Neuronal stem cell (in vitro differentiated cells): ENCODE measurements around the gene INPP5J.

Experiments
- DNase-seq: peaks from one replicate; pipeline ENCODE4 v3.0.0-alpha.2; 2013; ENCODE audit warnings: low spot score
- H2AFZ ChIP-seq: one replicate; pipeline ENCODE4 v1.6.1; 2013; ENCODE audit warnings: mild to moderate bottlenecking, low read length, inconsistent platforms
- H2AK5ac ChIP-seq: 2 replicates; pipeline ENCODE4 v1.6.1; 2013; ENCODE audit warnings: low read depth, mild to moderate bottlenecking, inconsistent platforms, low read length, moderate library complexity, mixed read lengths
- H2BK120ac ChIP-seq: 2 replicates; pipeline ENCODE4 v1.6.1; 2013; ENCODE audit warnings: low read depth, mild to moderate bottlenecking, inconsistent platforms, low read length, moderate library complexity, mixed read lengths
- H2BK12ac ChIP-seq: one replicate; pipeline ENCODE4 v1.6.1; 2013; ENCODE audit warnings: low read length, inconsistent platforms
- H2BK15ac ChIP-seq: 2 replicates; pipeline ENCODE4 v1.6.1; 2013; ENCODE audit warnings: mild to moderate bottlenecking, low read length, inconsistent platforms, mixed read lengths
- H2BK5ac ChIP-seq: one replicate; pipeline ENCODE4 v1.6.1; 2013; ENCODE audit warnings: inconsistent platforms, mild to moderate bottlenecking, low read length, moderate library complexity
- H3K14ac ChIP-seq: one replicate; pipeline ENCODE4 v1.6.1; 2013; ENCODE audit warnings: low read length, inconsistent platforms
- H3K18ac ChIP-seq: 2 replicates; pipeline ENCODE4 v1.6.1; 2013; ENCODE audit warnings: low read length, inconsistent platforms
- H3K23ac ChIP-seq: 2 replicates; pipeline ENCODE4 v1.6.1; 2013; ENCODE audit warnings: low read depth, mild to moderate bottlenecking, mixed read lengths, low read length, inconsistent platforms; ENCODE audit not compliant: poor library complexity
- H3K27ac ChIP-seq: replicated peaks from 3 replicates; pipeline ENCODE4 v1.5.1; 2013; ENCODE audit warnings: low read length, inconsistent platforms
- H3K27me3 ChIP-seq, 3 experiments: 2 replicates each; pipeline ENCODE4 v1.6.1; 2013; ENCODE audit warnings: low read length in 3 of 3, mild to moderate bottlenecking in 2 of 3, inconsistent platforms in 1 of 3, low read depth in 1 of 3, mixed read lengths in 1 of 3, moderate library complexity in 1 of 3; ENCODE audit not compliant: control insufficient read depth in 3 of 3, insufficient read depth in 3 of 3
- H3K36me3 ChIP-seq, 2 donors: replicated peaks in 1 of 2; 2 replicates each; pipeline ENCODE4 v1.6.1; 2013; ENCODE audit warnings: low read length in 2 of 2; ENCODE audit not compliant: control insufficient read depth in 2 of 2, insufficient read depth in 2 of 2
- H3K4ac ChIP-seq: 2 replicates; pipeline ENCODE4 v1.6.1; 2013; ENCODE audit warnings: inconsistent platforms, mild to moderate bottlenecking, low read length, moderate library complexity
- H3K4me1 ChIP-seq, 2 donors: 1 replicate in 1 of 2; 2 replicates in 1 of 2; pipeline ENCODE4 v1.6.1; 2013; ENCODE audit warnings: low read length in 2 of 2, low read depth in 1 of 2; ENCODE audit not compliant: control insufficient read depth in 2 of 2, insufficient read depth in 1 of 2
- H3K4me2 ChIP-seq: one replicate; pipeline ENCODE4 v1.6.1; 2013; ENCODE audit warnings: mild to moderate bottlenecking, low read length, inconsistent platforms; ENCODE audit not compliant: insufficient read depth, poor library complexity, severe bottlenecking
- H3K4me3 ChIP-seq, 2 donors: 2 replicates each; pipeline ENCODE4 v1.5.1; 2013; ENCODE audit warnings: low read length in 2 of 2, mild to moderate bottlenecking in 2 of 2, inconsistent platforms in 1 of 2, moderate library complexity in 1 of 2
- H3K79me1 ChIP-seq: one replicate; pipeline ENCODE4 v1.6.1; 2013; ENCODE audit warnings: low read depth, mild to moderate bottlenecking, inconsistent platforms, low read length, moderate library complexity
- H3K9ac ChIP-seq: one replicate; pipeline ENCODE4 v1.6.1; 2013; ENCODE audit warnings: mild to moderate bottlenecking, low read depth, low read length, inconsistent platforms; ENCODE audit not compliant: poor library complexity
- H3K9me3 ChIP-seq, 2 donors: replicated peaks in 1 of 2; 2 replicates each; pipeline versions ENCODE3 to v1.6.1; 2013; ENCODE audit warnings: low read length in 2 of 2, mild to moderate bottlenecking in 2 of 2, inconsistent platforms in 1 of 2, low read depth in 1 of 2, mixed read lengths in 1 of 2, moderate library complexity in 1 of 2; ENCODE audit not compliant: control insufficient read depth in 2 of 2, insufficient read depth in 1 of 2
- H4K8ac ChIP-seq: one replicate; pipeline ENCODE4 v1.6.1; 2013; ENCODE audit warnings: low read depth, mild to moderate bottlenecking, inconsistent platforms, low read length, moderate library complexity
- H4K91ac ChIP-seq: one replicate; pipeline ENCODE4 v1.6.1; 2013; ENCODE audit warnings: low read length, low read depth, mild to moderate bottlenecking, inconsistent platforms; ENCODE audit not compliant: poor library complexity
- WGBS, 2 donors: extraction: QIAGEN DNeasy Blood & Tissue Kit; methylation state at CpG; one replicate each; pipeline ENCODE4 v1.1.7; 2013; ENCODE audit warnings: missing lambda C conversion rate in 2 of 2, mixed read lengths in 1 of 2; ENCODE audit not compliant: insufficient read length in 2 of 2, insufficient replicate concordance in 1 of 2; ENCODE audit errors: extremely low coverage in 2 of 2; 5-methylcytosine and 5-hydroxymethylcytosine counted together

Gene INPP5J

DNA sequence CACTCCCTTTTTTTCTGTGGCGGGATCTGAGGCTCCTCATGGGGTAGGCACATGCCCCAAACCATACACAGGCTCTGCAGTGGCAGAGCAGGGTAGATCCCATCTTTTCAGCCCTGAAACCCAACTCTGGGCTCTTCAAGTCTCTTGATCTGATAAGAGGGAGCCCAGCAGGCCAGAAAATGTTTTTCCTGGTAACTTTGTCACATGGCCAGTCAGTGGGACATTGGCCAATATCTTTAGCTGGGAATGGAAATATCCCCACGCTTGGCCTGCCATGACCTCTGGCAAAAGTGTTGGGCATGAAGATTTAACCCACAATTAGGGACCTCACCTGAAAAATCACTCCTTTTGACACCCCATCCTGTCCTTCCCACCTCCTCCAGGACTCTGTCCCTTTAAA, 8.1 kb downstream of the INPP5J start:
- Histone ChIP-seq H2AK5ac (no peak overlapping the region), H3K23ac (no peak overlapping the region), H4K91ac (no peak overlapping the region), H3K14ac (no peak overlapping the region), H3K4ac (no peak overlapping the region), H2AFZ (no peak overlapping the region), H3K9ac (no peak overlapping the region), H2BK15ac (no peak overlapping the region), H3K27me3 (no peaks in the 10 kb centered on the region), H3K4me3 (no peak overlapping the region), H2BK5ac (no peak overlapping the region), H3K79me1 (peaks cover 2% of the 10 kb centered on the region), H3K4me1 (peaks cover 0 to 2% of the 10 kb centered on the region in 2 donors), H2BK120ac (no peak overlapping the region), H4K8ac (no peak overlapping the region), H2BK12ac (no peak overlapping the region), H3K4me2 (no peak overlapping the region), H3K18ac (no peak overlapping the region), H3K9me3 (no peaks in the 10 kb centered on the region), H3K27ac (no peak overlapping the region), H3K36me3 (peaks cover 17 to 31% of the 10 kb centered on the region in 2 donors)
- no peak for DNase-seq
- no CpG with 5 or more reads among the region's 2 CpGs for WGBS, 2 donors

DNA sequence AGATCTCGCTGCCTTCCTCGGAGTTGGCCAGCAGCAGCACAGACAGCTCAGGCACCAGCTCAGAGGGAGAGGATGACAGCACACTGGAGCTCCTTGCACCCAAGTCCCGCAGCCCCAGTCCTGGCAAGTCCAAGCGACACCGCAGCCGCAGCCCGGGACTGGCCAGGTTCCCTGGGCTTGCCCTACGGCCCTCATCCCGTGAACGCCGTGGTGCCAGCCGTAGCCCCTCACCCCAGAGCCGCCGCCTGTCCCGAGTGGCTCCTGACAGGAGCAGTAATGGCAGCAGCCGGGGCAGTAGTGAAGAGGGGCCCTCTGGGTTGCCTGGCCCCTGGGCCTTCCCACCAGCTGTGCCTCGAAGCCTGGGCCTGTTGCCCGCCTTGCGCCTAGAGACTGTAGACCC, 11.1 kb downstream of the INPP5J start:
- H4K8ac ChIP-seq: no peak overlapping the region
- no peak for DNase-seq
- H3K18ac ChIP-seq: no peak overlapping the region
- H3K79me1 ChIP-seq: peaks cover 6% of the 10 kb centered on the region
- H3K23ac ChIP-seq: no peak overlapping the region
- H3K27me3 ChIP-seq: no peaks in the 10 kb centered on the region
- H3K4me1 ChIP-seq: peaks cover 2 to 9% of the 10 kb centered on the region in 2 donors
- H3K36me3 ChIP-seq: peaks cover 30 to 60% of the 10 kb centered on the region in 2 donors
- H3K4me3 ChIP-seq: no peak overlapping the region
- no peaks in the 10 kb centered on the region for H3K9me3 ChIP-seq
- H2BK15ac ChIP-seq: no peak overlapping the region
- no peak overlapping the region for H3K14ac ChIP-seq
- no peak overlapping the region for H2AK5ac ChIP-seq
- H3K9ac ChIP-seq: no peak overlapping the region
- no peak overlapping the region for H2BK12ac ChIP-seq
- no peak overlapping the region for H2BK120ac ChIP-seq
- H3K4me2 ChIP-seq: no peak overlapping the region
- no peak overlapping the region for H3K4ac ChIP-seq
- H3K27ac ChIP-seq: no peak overlapping the region
- peak overlapping the region; percentile 66 for H2BK5ac ChIP-seq
- no peak overlapping the region for H2AFZ ChIP-seq
- H4K91ac ChIP-seq: no peak overlapping the region
- no CpG with 5 or more reads among the region's 19 CpGs for WGBS, 2 donors

DNA sequence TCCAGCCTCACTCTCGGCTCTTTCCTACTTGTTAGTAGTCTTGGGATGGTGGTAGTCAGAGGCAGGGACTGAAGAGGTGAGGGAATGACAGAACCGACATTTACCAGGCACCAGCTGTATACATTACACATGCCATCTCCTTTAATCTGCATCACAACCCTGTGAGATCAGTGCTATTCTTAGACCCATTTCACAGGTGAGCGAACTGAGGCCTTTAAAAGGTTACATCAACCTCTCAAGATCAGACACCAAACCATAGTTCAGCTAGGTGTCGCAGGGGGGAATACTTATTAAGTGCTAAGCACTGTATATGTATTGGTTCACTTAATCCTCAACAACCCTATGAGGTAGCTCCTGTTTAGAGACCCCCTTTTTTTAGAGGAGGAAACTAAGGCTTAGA, 11.9 kb downstream of the INPP5J start:
- Histone ChIP-seq H3K27me3 (no peaks in the 10 kb centered on the region), H3K14ac (no peak overlapping the region), H3K18ac (no peak overlapping the region), H3K9ac (no peak overlapping the region), H3K9me3 (no peaks in the 10 kb centered on the region), H3K4me1 (peaks cover 8 to 16% of the 10 kb centered on the region in 2 donors), H3K4me2 (no peak overlapping the region), H3K27ac (no peak overlapping the region), H4K91ac (no peak overlapping the region), H3K23ac (no peak overlapping the region), H2BK12ac (no peak overlapping the region), H2BK5ac (no peak overlapping the region), H2AFZ (no peak overlapping the region), H3K4ac (no peak overlapping the region), H3K36me3 (peaks cover 30 to 60% of the 10 kb centered on the region in 2 donors), H4K8ac (no peak overlapping the region), H3K79me1 (peaks cover 10% of the 10 kb centered on the region), H2BK15ac (no peak overlapping the region), H2AK5ac (no peak overlapping the region), H3K4me3 (no peak overlapping the region), H2BK120ac (no peak overlapping the region)
- WGBS, 2 donors: no CpG with 5 or more reads among the region's 4 CpGs
- no peak for DNase-seq

DNA sequence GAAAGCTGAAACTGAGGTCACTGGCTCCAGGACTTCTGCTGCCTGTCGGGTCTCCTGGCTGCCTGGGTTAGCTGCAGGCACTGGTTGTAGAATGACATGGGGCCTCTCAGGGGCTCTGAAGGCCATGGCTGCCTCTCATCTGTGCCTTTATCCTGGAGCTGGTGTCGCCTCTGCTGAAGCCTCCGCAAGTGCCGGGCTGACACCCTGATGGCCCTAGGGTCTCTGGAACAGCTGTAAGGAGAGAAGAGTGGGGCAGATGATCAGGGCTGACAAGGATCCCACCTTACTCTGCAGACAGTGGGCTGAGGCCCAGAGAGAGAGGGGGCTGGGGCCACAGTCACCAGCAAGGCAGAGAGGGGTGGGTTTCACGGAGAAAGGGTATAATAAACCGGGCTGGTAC, 12.9 kb downstream of the INPP5J start:
- H2BK5ac ChIP-seq: no peak overlapping the region
- no peak overlapping the region for H3K14ac ChIP-seq
- H2BK12ac ChIP-seq: no peak overlapping the region
- H2AFZ ChIP-seq: no peak overlapping the region
- H3K4me1 ChIP-seq: peaks cover 13 to 21% of the 10 kb centered on the region in 2 donors
- no peak overlapping the region for H3K27ac ChIP-seq
- H3K36me3 ChIP-seq: peaks cover 30 to 60% of the 10 kb centered on the region in 2 donors
- H2BK15ac ChIP-seq: no peak overlapping the region
- no peaks in the 10 kb centered on the region for H3K27me3 ChIP-seq
- H3K4me2 ChIP-seq: no peak overlapping the region
- no peaks in the 10 kb centered on the region for H3K9me3 ChIP-seq
- no CpG with 5 or more reads among the region's 6 CpGs for WGBS, 2 donors
- H2AK5ac ChIP-seq: no peak overlapping the region
- peak overlapping the region; percentile 3 for H3K9ac ChIP-seq
- peaks cover 12% of the 10 kb centered on the region for H3K79me1 ChIP-seq
- H3K23ac ChIP-seq: no peak overlapping the region
- H3K18ac ChIP-seq: peak overlapping the region; percentile 15
- H3K4me3 ChIP-seq: no peak overlapping the region
- no peak for DNase-seq
- H2BK120ac ChIP-seq: no peak overlapping the region
- no peak overlapping the region for H3K4ac ChIP-seq
- H4K91ac ChIP-seq: no peak overlapping the region
- H4K8ac ChIP-seq: no peak overlapping the region
